A549 (cell line): ENCODE measurements around the gene WDCP. TPM values are rescaled to one million over a fixed set of nuclear protein-coding genes. Genes with fewer than 3 reads are reported as not detected.

Source experiments
- ATAC-seq, 2 experiments: fragments of 200-7000 bp in 1 of 2; fragments of >200 bp in 1 of 2; cut with Nextera tagmentation in 1 of 2; cut with Tn5 transposase in 1 of 2; 3 replicates each; pipeline versions ENCODE4 v1.8.0 to v1.9.1; 2018 to 2020; ENCODE audit warnings: mild to moderate bottlenecking in 1 of 2, moderate library complexity in 1 of 2
- CTCF ChIA-PET: fragments of 300-600 bp; sonication (Branson Sonifier 250); formaldehyde crosslinking; extraction: SDS; loops from one replicate; lab custom pipeline; 2021; ENCODE audit warnings: antibody characterized with exemption, inconsistent platforms; lab: Yijun Ruan, JAX
- POLR2A ChIA-PET: fragments of 350-600 bp; formaldehyde crosslinking; extraction: SDS; loops from one replicate; lab custom pipeline; 2021; ENCODE audit warnings: antibody characterized with exemption, inconsistent platforms; lab: Yijun Ruan, JAX
- DNase-seq, 2 experiments: peaks; one replicate each; pipeline versions ENCODE4 v3.0.0 to v3.0.0-alpha.2; 2011 to 2016; ENCODE audit warnings: low read depth in 1 of 2, low spot score in 1 of 2
- FAIRE-seq: peaks from 2 replicates; lab custom pipeline; 2011; peaks lifted over from hg19 to GRCh38; lab: Jason Lieb, UNC
- H3K27ac ChIP-seq, 2 experiments: fragments of >200 bp; sonication (Bioruptor Twin); formaldehyde crosslinking; 3 replicates each; pipeline ENCODE4 v1.5.1; 2016 to 2017
- H3K4me1 ChIP-seq: fragments of >200 bp; sonication (Bioruptor Twin); formaldehyde crosslinking; 3 replicates; pipeline ENCODE4 v1.6.1; 2016
- H3K4me2 ChIP-seq: fragments of >200 bp; sonication (Bioruptor Twin); formaldehyde crosslinking; 3 replicates; pipeline ENCODE4 v1.6.1; 2016
- H3K4me3 ChIP-seq: fragments of >200 bp; sonication (Bioruptor Twin); formaldehyde crosslinking; 3 replicates; pipeline ENCODE4 v1.5.1; 2016
- H3K9me3 ChIP-seq: fragments of >200 bp; sonication (Bioruptor Twin); formaldehyde crosslinking; 3 replicates; pipeline ENCODE4 v1.6.1; 2016
- CEBPB ChIP-seq, 2 experiments: fragments of >200 bp in 1 of 2; sonication (Bioruptor Twin) in 1 of 2; formaldehyde crosslinking in 1 of 2; IDR thresholded peaks; 2 replicates each; pipeline ENCODE4 v1.6.1; 2012 to 2016
- CHD2 ChIP-seq: fragments of 150-350 bp; IDR thresholded peaks from 2 replicates; pipeline ENCODE4 v1.6.1; 2014; ENCODE audit warnings: low read length; ENCODE audit not compliant: partially characterized antibody
- EHF ChIP-seq: fragments of 250-450 bp; sonication (Bioruptor Pico); IDR thresholded peaks from 2 replicates; pipeline ENCODE4 v1.5.0; 2020; ENCODE audit warnings: mild to moderate bottlenecking
- EHMT2 ChIP-seq: fragments of 200-600 bp; sonication (generic); IDR thresholded peaks from 2 replicates; pipeline ENCODE4 v1.6.1; 2016; ENCODE audit warnings: antibody characterized with exemption, low read depth, mild to moderate bottlenecking, moderate library complexity
- EP300 ChIP-seq, 2 experiments: fragments of >200 bp; sonication (Bioruptor Twin); formaldehyde crosslinking; IDR thresholded peaks; 2 replicates in 1 of 2; 3 replicates in 1 of 2; pipeline ENCODE4 v1.6.1; 2016 to 2017
- FOSL2 ChIP-seq, 2 experiments: fragments of 450-650 bp in 1 of 2; fragments of >200 bp in 1 of 2; sonication (Bioruptor Twin) in 1 of 2; formaldehyde crosslinking; IDR thresholded peaks; 2 replicates each; pipeline versions ENCODE4 v1.5.0 to v1.6.1; 2016 to 2020; ENCODE audit warnings: mild to moderate bottlenecking in 1 of 2, moderate library complexity in 1 of 2
- FOXS1 ChIP-seq: fragments of 250-450 bp; sonication (Bioruptor Pico); IDR thresholded peaks from 2 replicates; pipeline ENCODE4 v1.5.0; 2020; ENCODE audit warnings: mild to moderate bottlenecking, moderate library complexity
- GATA3 ChIP-seq: IDR thresholded peaks from 2 replicates; pipeline ENCODE4 v1.6.1; 2012; ENCODE audit warnings: borderline replicate concordance
- HEYL ChIP-seq: fragments of 250-450 bp; sonication (Bioruptor Pico); IDR thresholded peaks from 2 replicates; pipeline ENCODE4 v1.8.0; 2021; ENCODE audit warnings: mild to moderate bottlenecking, moderate library complexity
- POLR2A ChIP-seq: IDR thresholded peaks from 2 replicates; pipeline ENCODE4 v1.6.1; 2012; ENCODE audit warnings: mild to moderate bottlenecking, low read length
- RAD21 ChIP-seq, 2 experiments: fragments of >200 bp in 1 of 2; sonication (Bioruptor Twin) in 1 of 2; formaldehyde crosslinking in 1 of 2; IDR thresholded peaks in 1 of 2; conservative IDR thresholded peaks in 1 of 2; 2 replicates in 1 of 2; 3 replicates in 1 of 2; pipeline ENCODE4 v1.6.1; 2012 to 2018; ENCODE audit warnings: inconsistent platforms in 1 of 2
- RFX5 ChIP-seq: fragments of 450-650 bp; IDR thresholded peaks from 2 replicates; pipeline ENCODE4 v1.7.1; 2014; ENCODE audit warnings: antibody characterized with exemption, mild to moderate bottlenecking, moderate library complexity
- SREBF2 ChIP-seq: fragments of 450-650 bp; IDR thresholded peaks from 2 replicates; pipeline ENCODE4 v1.6.1; 2014; ENCODE audit warnings: mild to moderate bottlenecking, moderate library complexity
- ZC3H11A ChIP-seq: fragments of 450-650 bp; IDR thresholded peaks from 2 replicates; pipeline ENCODE4 v1.6.1; 2014; ENCODE audit warnings: antibody characterized with exemption, mild to moderate bottlenecking
- ZSCAN20 ChIP-seq: fragments of 250-450 bp; sonication (Bioruptor Pico); IDR thresholded peaks from 2 replicates; pipeline ENCODE4 v1.8.0; 2022; ENCODE audit warnings: mild to moderate bottlenecking, moderate library complexity
- whole genome bisulfite sequencing: methylation state at CpG from one replicate; pipeline ENCODE4 v1.1.6; 2017; ENCODE audit errors: missing lambda C conversion rate; 5-methylcytosine and 5-hydroxymethylcytosine counted together
- polyA plus RNA-seq, 4 experiments: library from polyadenylated mRNA; depleted of rRNA in 3 of 4; stranded (reverse); fragments of >200 nt; fragmentation: RNase III in 1 of 4; extraction: RNeasy Plus Mini Kit Qiagen cat#74134 plus additional on column Dnase treatment in 1 of 4; gene quantifications; 2 replicates in 3 of 4; 3 replicates in 1 of 4; pipeline ENCODE4 v1.2.3, GENCODE V29; 2011 to 2017
- TF ChIP-seq, protein P1 (sequence below): IDR thresholded peaks from 2 replicates; pipeline ENCODE4 v1.6.1; 2012
- TF ChIP-seq, protein P2 (sequence below): fragments of 450-650 bp; IDR thresholded peaks from 2 replicates; pipeline ENCODE4 v1.6.1; 2014; ENCODE audit warnings: antibody characterized with exemption
- TF ChIP-seq, protein P3 (sequence below): fragments of >200 bp; sonication (Bioruptor Twin); formaldehyde crosslinking; IDR thresholded peaks from 3 replicates; pipeline ENCODE4 v1.5.1; 2016
- TF ChIP-seq, protein P4 (sequence below): fragments of >200 bp; sonication (Bioruptor Twin); formaldehyde crosslinking; IDR thresholded peaks from 2 replicates; pipeline ENCODE4 v1.6.1; 2016
- TF ChIP-seq, protein P5 (sequence below): IDR thresholded peaks from 2 replicates; pipeline ENCODE4 v1.6.1; 2012
- TF ChIP-seq, protein P6 (sequence below): fragments of 150-350 bp; IDR thresholded peaks from 2 replicates; pipeline ENCODE4 v1.6.1; 2014; ENCODE audit warnings: low read depth, mild to moderate bottlenecking, low read length

The WDCP gene
- polyA plus RNA-seq, 2 of the 4 experiments (the other 2 are of a cell fraction): 12.7 to 20.8 TPM

DNA sequence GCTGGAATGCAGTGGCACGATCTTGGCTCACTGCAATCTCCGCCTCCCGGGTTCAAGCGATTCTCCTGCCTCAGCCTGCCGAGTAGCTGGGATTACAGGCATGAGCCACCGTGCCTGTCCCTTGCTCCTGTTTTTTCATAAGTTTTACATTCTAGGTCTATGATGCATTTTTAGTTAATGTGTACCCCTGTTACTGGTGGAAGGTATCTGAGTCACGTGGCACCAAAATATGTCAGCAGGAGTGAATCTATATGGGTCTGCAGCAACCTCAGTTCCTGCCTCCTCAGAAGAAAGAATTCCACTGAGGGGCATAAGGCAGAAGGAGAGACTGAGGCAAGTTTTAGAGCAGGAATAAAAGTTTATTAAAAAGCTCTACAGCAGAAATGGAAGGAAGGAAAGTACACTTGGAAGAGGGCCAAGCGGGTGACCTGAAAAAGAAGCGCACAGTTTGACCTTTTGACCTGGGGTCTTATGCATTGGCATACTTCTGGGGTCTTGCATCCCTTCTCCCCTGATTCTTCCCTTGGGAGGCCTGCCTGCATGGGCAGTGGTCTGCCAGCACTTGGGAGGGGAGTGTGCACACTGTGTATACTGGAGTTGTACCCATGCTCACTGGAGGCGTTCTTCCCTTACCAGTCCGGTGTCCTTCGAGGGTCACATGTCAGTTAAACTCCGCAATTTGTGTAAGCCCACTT lies 38.4 kb downstream of the WDCP start:
- CTCF ChIA-PET: interaction anchor here (1.1 to 2.5 kb wide), 3 partner anchors 22 to 82 kb away, joined by 4 to 12 read pairs (median 5); partner anchors contain the start of genes ATAD2B and TP53I3
- TF ChIP-seq RAD21 (conservative IDR thresholded peaks at IDR 0.05 in 1 of 2, IDR thresholded peaks at IDR 0.05 in 1 of 2) (no peak), EHMT2 (no peak), SREBF2 (no peak), CEBPB (IDR thresholded peaks at IDR 0.05) (0 out of 4 replicates have a peak, but pooled peaks of 1 of the 2 experiments have one; percentile 14), EP300 (IDR thresholded peaks at IDR 0.05) (no peak), GATA3 (no peak), EHF (CRISPR knock-in tag) (no peak), ZSCAN20 (no peak), FOXS1 (CRISPR knock-in tag) (no peak), FOSL2 (IDR thresholded peaks at IDR 0.05) (no peak), FOSL2 (CRISPR knock-in tag; IDR thresholded peaks at IDR 0.05) (peak; percentile 46)
- TF ChIP-seq, protein P1, sequence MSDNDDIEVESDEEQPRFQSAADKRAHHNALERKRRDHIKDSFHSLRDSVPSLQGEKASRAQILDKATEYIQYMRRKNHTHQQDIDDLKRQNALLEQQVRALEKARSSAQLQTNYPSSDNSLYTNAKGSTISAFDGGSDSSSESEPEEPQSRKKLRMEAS: peak; percentile 72
- TF ChIP-seq, protein P2, sequence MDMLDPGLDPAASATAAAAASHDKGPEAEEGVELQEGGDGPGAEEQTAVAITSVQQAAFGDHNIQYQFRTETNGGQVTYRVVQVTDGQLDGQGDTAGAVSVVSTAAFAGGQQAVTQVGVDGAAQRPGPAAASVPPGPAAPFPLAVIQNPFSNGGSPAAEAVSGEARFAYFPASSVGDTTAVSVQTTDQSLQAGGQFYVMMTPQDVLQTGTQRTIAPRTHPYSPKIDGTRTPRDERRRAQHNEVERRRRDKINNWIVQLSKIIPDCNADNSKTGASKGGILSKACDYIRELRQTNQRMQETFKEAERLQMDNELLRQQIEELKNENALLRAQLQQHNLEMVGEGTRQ: peak; percentile 82
- TF ChIP-seq, protein P3, sequence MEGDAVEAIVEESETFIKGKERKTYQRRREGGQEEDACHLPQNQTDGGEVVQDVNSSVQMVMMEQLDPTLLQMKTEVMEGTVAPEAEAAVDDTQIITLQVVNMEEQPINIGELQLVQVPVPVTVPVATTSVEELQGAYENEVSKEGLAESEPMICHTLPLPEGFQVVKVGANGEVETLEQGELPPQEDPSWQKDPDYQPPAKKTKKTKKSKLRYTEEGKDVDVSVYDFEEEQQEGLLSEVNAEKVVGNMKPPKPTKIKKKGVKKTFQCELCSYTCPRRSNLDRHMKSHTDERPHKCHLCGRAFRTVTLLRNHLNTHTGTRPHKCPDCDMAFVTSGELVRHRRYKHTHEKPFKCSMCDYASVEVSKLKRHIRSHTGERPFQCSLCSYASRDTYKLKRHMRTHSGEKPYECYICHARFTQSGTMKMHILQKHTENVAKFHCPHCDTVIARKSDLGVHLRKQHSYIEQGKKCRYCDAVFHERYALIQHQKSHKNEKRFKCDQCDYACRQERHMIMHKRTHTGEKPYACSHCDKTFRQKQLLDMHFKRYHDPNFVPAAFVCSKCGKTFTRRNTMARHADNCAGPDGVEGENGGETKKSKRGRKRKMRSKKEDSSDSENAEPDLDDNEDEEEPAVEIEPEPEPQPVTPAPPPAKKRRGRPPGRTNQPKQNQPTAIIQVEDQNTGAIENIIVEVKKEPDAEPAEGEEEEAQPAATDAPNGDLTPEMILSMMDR: no peak
- TF ChIP-seq, all 56 proteins: peak for 4
- no peaks in the 10 kb centered on the region for H3K9me3 ChIP-seq
- peak; percentile 69 to 72; a peak in 5 of 6 replicates for ATAC-seq
- peaks cover 45% of the 10 kb centered on the region for H3K4me1 ChIP-seq
- DNase-seq: peak; percentile 50 to 56
- 0 out of 3 replicates have a peak overlapping the region, but pooled peaks have one; percentile 11 for H3K4me3 ChIP-seq
- POLR2A ChIA-PET: interaction anchor here (0.6 kb wide), 1 partner anchor 69 kb away, joined by 7 read pairs; no protein-coding TSS in a partner anchor
- peak overlapping the region; percentile 48 to 72 for H3K27ac ChIP-seq
- peak overlapping the region; percentile 67 for H3K4me2 ChIP-seq
- FAIRE-seq: peak; percentile 68
- 35% methylated on average over 13 of the region's 13 CpGs for WGBS

DNA sequence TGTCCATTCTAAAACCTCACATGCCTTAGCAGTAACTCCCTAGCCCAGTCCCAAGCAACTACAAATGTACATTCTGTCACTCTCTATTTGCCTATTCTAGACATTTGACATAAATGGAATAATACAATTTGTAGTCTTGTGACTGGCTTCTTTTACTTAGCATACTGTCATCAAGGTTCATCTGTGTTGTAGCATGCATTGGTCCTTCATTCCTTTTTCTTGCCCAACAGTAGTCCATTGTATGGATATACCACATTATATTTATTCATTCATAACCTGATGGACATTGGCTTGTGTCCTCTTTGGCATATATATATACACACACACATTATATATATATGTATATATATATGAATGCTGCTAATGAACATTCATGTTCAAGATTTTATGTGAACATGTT lies 39.5 kb downstream of the WDCP start:
- peak overlapping the region; percentile 48 to 72; a peak in 5 of 6 replicates for H3K27ac ChIP-seq
- TF ChIP-seq, protein P4, sequence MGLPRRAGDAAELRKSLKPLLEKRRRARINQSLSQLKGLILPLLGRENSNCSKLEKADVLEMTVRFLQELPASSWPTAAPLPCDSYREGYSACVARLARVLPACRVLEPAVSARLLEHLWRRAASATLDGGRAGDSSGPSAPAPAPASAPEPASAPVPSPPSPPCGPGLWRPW: no peak
- TF ChIP-seq RAD21 (conservative IDR thresholded peaks at IDR 0.05 in 1 of 2, IDR thresholded peaks at IDR 0.05 in 1 of 2) (no peak), ZC3H11A (no peak), RFX5 (no peak), HEYL (CRISPR knock-in tag) (no peak), CHD2 (no peak), POLR2A (no peak), EHMT2 (no peak)
- TF ChIP-seq, protein P1: no peak
- TF ChIP-seq, protein P5, sequence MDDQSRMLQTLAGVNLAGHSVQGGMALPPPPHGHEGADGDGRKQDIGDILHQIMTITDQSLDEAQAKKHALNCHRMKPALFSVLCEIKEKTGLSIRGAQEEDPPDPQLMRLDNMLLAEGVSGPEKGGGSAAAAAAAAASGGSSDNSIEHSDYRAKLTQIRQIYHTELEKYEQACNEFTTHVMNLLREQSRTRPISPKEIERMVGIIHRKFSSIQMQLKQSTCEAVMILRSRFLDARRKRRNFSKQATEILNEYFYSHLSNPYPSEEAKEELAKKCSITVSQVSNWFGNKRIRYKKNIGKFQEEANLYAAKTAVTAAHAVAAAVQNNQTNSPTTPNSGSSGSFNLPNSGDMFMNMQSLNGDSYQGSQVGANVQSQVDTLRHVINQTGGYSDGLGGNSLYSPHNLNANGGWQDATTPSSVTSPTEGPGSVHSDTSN: no peak
- TF ChIP-seq, protein P6, sequence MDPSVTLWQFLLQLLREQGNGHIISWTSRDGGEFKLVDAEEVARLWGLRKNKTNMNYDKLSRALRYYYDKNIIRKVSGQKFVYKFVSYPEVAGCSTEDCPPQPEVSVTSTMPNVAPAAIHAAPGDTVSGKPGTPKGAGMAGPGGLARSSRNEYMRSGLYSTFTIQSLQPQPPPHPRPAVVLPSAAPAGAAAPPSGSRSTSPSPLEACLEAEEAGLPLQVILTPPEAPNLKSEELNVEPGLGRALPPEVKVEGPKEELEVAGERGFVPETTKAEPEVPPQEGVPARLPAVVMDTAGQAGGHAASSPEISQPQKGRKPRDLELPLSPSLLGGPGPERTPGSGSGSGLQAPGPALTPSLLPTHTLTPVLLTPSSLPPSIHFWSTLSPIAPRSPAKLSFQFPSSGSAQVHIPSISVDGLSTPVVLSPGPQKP: no peak
- FAIRE-seq: peak; percentile 39
- peaks cover 37% of the 10 kb centered on the region for H3K4me1 ChIP-seq
- no peak overlapping the region for H3K4me3 ChIP-seq
- H3K9me3 ChIP-seq: no peaks in the 10 kb centered on the region
- no peak for ATAC-seq
- DNase-seq: no peak
- ChIA-PET POLR2A (no interaction called here), CTCF (interaction anchor here (1.6 to 1.7 kb wide), 2 partner anchors 81 kb away, joined by 5 read pairs; partner anchors contain the start of gene ATAD2B)
- H3K4me2 ChIP-seq: peak overlapping the region; percentile 67
